ENCODE results near the gene ZNF664.
"Not testable (repeated sequence)": the region's sequence is repeated elsewhere in the genome, so short reads cannot be mapped to it uniquely, and the experiment has no call there.

ZNF664 gene

DNA sequence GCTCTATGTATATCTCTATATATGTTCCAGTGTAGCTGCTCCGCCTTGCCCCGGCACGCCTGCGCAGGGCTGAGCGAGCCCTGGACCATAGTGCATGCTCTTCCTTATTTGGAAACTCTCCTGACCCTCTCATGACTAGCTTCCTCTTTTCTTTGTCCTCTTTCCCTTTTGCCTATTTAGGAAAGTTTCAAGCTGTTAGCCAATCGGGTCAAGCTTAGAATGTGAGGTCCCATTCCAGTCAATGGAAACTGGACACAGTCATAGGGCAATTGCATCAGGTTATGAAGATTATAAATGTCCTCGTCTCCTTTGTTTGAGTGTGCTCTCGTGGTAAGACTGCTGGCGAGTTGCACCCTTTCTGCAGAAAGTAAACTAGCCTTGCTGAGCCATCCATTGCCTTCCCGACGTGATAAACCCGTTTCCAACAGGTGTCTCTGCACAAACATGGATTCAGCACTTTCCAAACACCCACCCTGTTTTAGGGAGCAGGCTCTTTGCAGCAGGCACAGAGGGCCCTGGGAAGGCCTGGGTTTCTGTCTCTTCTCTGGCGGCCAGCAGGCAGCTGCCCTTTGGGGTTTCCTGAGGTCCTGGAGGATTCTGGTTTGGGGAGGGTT lies 31.3 kb upstream of the ZNF664 start:
- no peak for DNase-seq (ENCODE audit: low spot score)

DNA sequence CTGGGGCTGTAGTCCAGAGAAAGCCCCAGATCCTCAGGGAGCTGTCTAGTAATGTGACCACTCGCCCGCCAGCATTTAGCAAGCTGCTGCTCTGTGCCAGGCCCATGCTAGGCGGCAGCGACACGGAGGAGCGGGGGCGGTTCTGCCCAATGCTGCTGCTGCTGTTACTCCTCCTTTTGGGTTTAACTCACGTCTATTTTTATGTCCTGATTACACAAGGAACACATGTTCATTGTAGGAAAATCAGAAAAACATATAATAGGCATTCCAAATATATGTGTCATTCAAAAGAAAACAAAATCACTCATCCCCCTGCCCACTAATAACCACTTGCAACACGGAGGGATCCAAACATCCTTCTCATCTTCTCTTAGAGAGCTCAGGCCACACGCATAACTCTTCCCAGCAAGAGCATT lies 30.8 kb upstream of the ZNF664 start:
- DNase-seq (ENCODE audit: low spot score), result no peak

DNA sequence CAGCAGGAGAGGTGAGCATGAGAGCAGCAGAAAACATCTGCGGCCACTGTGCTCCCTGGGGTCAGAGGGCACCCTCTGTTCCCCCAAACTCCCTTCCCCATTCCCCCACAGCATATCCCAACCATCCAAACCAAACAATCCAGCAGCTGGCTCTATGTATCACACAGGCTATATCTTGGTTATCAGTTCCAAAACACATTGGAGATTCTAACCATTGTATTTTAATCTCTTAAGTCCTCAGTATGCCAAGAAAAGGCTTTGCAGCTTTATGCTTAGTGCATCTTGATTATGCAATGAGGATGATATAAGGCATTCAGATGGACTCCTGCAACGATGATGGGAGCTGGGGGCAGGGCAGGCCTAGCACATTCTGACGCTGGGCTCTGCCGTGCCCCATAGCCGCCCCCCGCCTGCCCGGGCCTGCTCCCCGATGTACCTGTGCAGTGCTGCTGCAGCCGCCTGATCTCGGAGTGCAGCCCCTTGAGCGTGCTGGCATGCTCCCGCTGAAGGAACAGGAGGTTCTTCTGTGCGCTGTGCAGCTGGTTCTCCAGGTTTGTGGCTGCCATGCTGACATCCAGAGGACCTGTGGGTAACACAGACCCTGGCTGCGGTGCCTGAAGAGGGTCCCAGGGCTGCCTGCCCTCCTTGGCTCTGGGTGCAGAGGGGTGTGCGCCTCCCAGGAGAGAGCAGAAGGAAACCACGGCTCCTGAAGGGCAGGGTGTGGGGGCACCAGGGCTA lies 29.9 kb upstream of the ZNF664 start:
- no peak for DNase-seq (ENCODE audit: low spot score)

DNA sequence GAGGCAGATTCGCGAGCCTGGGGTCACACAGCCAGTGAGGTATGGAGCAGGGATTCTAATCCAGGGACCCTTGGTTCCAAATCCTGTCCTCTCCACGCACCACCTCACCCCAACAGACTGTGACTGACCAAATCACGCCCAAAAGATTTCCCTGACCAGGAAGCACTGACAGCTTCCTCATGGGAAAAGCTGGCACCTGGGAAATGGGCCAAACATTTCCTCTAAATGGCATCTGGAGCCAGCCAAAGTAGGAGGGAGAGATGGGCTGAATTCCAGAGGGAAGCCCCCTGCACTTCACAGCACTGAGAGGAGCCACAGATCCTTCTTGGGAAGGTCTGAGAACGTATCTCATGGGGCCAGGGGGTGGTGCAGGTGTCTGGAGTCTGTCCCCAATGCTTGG lies 29.2 kb upstream of the ZNF664 start:
- DNase-seq (ENCODE audit: low spot score), result no peak

DNA sequence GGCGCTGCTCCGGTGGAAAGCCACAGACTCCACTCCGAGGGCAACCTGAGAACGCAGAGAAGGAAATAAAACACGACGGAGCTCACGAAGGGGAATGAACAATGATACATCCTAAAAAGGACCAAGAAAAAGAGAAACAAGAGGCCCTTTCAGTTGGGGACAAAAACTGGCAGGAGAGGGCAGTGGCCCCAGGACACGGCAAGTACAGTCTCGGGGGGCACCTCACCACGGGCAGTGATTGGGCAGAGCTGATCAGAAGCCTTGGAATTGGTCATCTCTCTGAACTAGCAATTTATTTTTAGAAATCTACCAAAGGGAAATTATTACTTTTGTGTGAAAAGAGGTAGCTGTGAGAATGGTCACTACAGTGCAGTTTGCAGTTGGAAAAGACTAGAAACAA lies 28.3 kb upstream of the ZNF664 start:
- DNase-seq (ENCODE audit: low spot score), result no peak

DNA sequence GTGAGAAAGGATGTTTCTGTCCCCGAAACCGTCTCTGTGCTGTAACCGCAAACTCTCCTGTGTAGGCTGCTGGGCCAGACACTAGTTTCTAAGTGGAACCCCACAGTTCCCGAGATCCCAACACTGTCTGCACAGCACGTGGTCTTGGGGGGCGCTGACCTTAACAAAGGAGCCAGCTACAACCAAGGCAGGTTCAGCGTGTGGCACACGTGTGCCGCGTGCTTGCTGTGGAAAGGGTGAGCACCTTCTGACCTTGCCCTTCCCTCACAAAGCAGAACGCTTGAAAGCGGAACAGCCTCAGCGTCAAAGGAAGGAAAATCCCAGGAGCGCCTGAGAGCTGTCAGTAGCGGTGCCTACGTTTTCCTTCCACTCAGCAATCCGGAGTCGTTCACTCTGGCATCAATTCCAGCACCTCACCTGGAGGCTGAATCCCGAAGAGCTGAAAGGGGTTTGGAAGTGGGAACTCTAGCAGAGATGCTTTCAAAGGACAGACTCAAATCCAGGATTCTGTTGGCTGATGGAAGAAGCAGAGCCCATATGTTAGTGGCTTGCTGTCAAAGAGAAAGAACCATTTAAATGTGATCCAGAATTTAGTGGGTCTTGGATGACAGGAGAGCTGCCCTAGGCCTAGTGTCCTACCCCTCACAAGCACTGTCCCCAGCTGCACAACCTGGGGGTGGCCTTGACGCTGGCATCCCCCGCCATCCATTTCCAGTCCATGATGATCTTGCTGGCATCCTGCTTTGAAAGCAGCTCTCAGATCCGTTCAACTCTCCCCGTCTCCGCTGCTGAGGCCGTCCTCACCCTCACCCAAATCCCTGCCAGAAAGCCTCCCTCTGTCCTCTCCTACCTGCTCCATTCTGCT lies 27.5 kb upstream of the ZNF664 start:
- DNase-seq (ENCODE audit: low spot score), result no peak

DNA sequence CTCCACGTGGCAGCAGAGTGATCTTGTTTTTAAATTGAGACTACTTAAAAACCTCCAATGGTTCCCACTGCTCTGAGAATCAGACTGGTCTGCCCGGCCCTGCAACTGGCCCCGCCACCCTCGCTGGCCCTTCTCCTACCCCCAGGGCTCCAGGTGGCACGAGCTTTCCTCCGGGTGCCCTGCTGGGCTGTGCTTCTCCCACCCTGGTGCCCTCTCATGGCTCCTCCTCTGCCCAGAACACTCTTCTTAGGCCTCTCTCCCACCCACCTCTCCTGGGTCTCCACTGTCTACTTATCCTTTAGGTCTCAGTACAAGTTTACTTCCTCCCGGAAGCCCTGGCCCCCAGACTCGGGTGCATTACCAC lies 26.9 kb upstream of the ZNF664 start:
- no peak for DNase-seq (ENCODE audit: low spot score)

DNA sequence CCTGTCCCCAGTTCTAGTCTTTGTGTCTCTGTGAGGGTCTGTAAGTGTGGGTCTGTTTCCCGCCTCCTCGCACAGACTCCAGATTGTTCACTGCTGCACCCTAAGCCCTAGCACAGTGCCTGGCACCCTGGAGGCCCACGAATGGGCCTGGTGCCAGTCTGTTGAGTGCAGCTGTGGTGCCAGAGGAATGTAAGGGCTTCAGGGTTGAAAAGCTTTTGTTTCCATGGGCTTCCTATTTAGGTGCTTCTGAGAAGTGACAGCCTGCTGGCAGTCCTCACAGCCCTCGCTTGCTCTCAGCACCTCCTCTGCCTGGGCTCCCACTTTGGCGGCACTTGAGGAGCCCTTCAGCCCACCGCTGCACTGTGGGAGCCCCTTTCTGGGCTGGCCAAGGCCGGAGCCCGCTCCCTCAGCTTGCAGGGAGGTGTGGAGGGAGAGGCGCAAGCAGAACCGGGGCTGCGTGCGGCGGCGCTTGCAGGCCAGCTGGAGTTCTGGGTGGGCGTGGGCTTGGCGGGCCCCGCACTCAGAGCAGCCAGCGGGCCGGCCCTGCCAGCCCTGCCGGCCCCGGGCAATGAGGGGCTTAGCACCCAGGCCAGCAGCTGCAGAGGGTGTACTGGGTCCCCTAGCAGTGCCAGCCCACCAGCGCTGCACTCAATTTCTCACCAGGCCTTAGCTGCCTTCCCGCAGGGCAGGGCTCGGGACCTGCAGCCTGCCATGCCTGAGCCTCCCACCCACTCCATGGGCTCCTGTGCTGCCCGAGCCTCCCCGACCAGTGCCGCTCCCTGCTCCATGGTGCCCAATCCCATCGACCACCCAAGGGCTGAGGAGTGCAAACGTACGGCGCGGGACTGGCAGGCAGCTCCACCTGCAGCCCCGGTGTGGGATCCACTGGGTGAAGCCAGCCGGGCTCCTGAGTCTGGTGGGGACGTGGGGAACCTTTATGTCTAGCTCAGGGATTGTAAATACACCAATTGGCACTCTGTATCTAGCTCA lies 26.2 kb upstream of the ZNF664 start:
- DNase-seq (ENCODE audit: low spot score), result not testable (repeated sequence)

DNA sequence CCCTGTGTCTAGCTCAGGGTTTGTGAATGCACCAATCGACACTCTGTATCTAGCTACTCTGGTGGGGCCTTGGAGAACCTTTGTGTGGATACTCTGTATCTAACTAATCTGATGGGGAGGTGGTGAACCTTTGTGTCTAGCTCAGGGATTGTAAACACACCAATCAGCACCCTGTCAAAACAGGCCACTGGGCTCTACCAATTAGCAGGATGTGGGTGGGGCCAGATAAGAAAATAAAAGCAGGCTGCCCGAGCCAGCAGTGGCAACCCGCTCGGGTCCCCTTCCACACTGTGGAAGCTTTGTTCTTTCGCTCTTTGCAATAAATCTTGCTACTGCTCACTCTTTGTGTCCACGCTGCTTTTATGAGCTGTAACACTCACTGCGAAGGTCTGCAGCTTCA lies 25.5 kb upstream of the ZNF664 start:
- not testable (repeated sequence) for DNase-seq (ENCODE audit: low spot score)

DNA sequence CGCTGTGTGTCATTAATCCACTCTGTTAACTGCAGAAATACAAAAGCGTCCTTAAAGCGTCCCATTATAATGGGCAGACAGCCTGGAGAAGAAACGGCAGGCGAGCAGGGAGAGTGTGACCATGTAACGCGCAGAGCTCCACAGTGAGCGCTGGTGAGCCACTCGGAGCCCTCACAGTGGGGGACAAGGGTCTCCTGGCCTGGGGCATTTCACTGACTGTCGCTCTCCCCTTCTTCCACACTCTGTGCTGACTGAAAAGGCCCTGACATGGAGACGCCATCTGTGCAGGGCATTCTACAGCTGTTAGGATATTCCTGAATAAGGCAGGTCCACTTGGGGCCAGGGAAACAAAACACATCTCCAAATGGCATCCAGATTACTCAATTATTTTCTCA lies 24.6 kb upstream of the ZNF664 start:
- no peak for DNase-seq (ENCODE audit: low spot score)

DNA sequence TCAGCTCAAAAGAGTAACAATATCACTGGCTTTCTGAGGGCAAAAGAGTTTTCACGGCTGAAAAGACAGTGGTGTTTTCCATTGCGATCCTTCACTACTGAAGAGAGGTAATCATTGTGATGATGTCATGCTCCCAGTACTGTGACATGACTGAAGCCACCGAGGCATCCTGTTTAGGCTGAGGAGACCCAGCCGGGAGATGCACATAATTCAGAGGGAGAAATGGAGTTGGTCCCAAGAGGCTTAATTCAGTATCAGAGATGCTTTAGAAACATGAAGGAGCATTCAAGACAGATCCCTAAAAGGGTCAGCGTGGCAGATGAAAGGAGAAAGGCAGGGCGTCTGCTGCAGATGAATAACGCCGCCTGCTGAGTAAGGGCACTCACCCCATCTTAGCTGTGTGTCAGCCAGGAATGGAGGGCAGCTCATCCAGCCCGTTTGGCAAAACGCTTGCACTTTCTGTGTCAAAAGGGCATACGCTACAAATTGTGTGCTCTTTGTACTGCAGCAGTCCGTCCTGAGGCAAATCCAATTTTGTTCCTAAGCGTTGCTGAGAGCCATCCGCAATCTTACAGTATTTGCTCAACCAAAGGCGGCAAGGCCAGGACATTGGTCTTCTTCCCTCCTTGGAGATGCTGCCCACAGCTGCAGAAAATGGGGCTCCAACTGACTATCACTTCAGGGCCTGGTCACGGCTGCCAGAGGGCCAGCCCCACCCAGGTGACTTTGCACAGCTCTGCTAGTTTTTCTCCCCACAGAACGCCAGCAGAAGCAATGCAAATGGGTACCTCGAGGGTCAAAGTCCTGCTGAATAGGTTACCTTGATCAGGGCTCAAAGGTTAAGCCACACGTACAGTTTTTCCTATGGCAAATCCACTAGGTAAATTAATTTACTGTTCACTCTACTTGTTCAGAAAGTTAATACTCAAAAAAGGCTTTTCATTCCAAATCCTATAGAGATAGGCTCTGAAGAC lies 23.9 kb upstream of the ZNF664 start:
- no peak for DNase-seq (ENCODE audit: low spot score)

DNA sequence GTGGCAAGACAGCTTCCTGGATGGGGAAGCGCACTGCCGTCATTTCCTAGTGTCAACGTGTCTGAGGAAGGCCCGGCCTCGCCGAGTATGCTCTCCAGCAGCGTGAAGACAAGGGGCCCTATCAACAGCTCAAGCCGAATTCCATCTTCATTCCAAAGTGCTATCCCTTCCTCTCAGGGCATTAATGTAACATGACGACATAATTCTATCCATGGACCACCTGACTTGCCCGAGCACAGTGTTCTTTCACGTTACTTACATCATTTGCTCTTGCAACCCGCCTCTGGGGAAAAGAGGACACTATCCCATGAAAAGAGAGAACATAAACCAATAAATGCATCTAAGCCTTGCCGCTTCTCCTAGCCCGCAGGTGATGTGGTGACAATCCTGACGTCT lies 23.2 kb upstream of the ZNF664 start:
- DNase-seq (ENCODE audit: low spot score), result no peak

DNA sequence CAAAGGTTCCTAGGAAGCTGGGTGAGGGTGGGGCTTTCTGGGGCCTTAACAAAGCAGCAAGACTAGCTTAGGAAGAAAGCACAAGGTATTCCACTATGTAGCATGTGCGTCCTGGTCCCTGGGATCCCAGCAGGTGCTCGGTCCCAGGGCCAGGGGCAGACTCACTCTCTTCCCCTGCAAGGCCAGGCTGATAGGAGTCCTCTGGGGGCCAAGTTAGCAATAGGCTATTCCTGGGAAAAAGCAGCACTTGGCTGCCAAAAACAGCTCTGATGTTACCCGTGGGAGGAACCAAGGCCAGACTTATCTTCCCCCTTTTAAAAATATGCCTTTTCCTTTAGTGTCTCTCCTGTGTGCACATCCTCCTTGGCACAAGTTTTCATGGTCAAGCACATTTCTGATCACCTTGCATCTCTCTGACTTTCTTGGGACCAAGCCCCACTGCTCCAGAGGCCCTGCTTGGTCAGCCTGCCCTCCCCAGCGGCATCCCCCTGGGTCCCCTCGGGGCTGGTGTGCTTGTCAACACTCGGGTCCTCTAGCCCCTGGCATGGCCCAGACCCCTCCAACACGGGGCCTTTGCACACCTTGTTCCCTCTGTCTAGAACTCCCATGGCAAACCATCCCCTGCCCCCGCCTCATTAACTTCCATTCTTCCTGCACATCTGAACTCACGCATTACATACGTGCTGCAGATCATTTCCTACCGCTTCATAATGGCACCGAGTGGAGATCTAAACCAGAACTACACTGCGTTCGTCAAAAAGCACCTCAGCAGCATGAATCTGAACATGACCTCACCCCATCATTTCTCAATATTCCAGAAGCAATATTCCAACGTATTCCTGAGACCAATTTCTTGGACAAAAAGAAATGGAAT lies 22.3 kb upstream of the ZNF664 start:
- peak; percentile 41 for DNase-seq (ENCODE audit: low spot score)

DNA sequence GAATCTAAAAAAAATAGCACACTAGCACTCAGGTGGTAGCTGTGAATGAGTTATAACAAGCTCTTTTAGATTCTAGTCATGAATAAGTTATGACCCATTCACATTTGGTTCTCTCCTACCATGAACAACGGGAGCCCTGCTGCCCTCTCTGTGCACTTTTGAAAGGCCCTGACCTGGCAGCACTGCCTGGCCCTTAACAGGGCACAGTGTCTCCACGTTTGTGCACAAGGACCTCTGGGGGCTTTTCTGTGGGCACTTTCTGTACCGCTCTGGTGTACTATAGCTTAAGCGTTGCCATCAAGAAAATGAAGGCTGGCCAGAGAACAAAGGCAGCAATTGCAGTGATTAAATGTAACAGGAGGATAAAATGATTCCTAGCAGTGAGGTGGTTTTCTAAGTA lies 21.5 kb upstream of the ZNF664 start:
- no peak for DNase-seq (ENCODE audit: low spot score)

DNA sequence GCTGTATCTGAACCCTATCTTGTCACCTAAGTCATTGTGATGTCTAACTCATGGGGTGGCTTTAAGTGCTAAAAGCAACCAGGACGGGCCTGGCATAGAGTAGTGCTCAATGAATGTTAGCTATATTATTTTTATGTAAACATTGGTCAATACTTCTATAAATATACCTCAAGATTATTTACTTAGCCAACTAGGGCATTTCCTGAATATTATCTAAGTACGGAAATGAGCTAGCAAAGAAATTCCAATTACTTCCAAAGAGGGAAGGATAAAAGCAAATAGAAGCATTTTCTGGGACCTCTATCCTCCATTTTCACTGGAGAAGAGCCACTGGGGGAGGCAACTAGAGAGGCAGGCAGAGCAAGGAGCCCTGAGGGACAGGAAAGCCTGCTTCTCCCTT lies 21.0 kb upstream of the ZNF664 start:
- DNase-seq (ENCODE audit: low spot score), result no peak

DNA sequence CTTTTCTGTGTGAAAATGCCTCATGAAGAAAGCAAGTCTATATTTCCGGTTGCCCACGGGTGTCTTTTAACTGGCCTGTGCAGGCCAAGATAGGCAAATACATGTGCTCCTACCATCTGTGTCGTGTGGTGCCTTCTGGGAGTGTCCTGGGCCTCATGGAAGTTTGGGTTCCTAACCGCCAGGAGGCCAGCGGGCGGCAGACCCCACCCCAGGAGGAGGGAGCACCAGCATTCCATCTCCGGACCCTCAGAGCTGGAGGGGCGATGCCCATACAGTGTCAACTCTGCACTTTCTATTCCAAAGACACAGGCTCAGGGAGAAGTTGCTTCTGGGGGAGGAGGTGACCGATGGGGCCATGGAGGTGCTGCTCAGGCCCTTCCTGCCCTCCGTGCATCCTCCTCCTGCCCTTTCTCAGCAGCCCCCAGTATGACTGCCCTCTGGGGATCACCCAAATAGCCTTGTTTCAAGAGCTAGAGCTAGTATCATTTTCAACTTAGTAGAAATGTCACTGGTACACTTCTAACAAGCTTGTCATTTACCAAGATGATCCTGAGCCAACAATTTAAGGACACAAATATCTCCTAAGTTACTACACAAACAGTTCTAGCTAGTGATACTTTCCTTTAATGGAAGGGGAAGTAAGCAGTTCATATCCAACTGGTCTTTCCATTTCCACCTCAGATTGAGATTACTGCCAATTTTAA lies 18.2 kb upstream of the ZNF664 start:
- DNase-seq (ENCODE audit: low spot score), result no peak

DNA sequence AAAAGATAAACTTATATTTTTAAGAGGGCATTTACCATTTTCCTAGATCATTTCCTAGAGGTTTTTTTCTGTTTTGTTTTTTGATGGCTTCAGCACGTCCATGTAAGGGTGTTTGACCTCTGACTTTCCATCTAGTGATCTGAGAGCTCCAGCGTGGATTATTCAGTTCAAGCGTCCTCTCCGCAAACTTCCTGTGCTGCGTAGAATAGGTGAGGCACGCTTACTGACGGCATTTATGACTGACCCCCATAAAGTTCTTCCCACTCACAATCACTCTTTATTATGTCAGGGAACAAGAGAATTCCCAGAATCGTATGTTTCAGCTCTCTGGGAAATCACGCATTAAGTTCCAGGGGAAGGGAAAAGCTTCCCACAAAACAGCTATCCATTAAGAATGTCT lies 16.8 kb upstream of the ZNF664 start:
- no peak for DNase-seq (ENCODE audit: low spot score)

DNA sequence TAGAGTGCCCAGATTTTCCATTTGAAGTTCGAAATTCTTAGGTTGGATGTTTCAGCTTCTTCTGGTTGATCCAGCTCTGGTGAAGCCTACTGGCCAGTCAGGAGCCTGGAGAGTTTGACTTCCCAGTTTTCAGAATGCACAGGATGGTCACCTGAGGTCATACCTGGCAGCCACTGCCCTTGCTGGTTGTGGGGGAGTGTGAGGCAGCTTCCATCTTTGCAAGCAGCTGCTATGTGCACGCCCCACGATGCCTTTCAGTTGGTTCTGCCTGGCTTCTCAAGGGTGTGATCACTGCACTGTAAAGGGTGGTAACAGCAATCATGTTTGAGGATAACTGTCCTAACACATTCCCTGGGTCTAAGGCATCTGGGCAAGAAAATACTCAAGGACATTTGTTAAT lies 15.8 kb upstream of the ZNF664 start:
- DNase-seq (ENCODE audit: low spot score), result no peak

DNA sequence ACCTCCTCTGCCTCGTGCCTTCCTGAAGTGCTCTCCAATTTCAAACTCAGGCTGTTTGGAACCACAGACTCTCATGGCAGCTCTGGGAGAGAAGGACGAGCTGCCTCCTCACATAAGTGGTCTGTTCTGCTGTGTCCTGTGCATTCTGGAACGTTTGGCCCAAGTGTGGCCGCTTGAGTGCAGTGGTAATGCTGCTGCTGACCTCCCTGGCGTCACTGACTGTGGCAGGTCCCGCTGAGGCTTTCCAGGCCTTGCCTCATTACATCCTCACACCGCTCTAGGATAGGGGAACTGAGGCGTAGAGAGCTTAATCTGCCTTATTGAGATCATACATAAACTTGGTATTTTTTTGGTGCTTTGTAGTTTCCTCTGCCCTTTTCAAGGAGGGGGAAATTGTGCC lies 14.6 kb upstream of the ZNF664 start:
- DNase-seq (ENCODE audit: low spot score), result no peak

All from left forelimb (tissue), 1 donor.